Smooth muscle cell (in vitro differentiated cells): Measurements from ENCODE around the gene SIPA1L3. TPM values are rescaled to one million over a fixed set of nuclear protein-coding genes. Genes with fewer than 3 reads are reported as not detected.
"Not testable (repeated sequence)": the region's sequence is repeated elsewhere in the genome, so short reads cannot be mapped to it uniquely, and the experiment has no call there.

Experiments used
- DNase-seq: peaks from one replicate; lab custom pipeline; 2025; ENCODE audit not compliant: unreplicated experiment; lab: John Stamatoyannopoulos, UW
- H2AFZ ChIP-seq: fragments of 200-600 bp; sonication (generic); 2 replicates; pipeline ENCODE4 v1.6.0; 2016; ENCODE audit warnings: antibody characterized with exemption, low read depth, mild to moderate bottlenecking
- H3F3A ChIP-seq: fragments of 200-600 bp; sonication (generic); 2 replicates; pipeline ENCODE4 v1.6.0; 2017; ENCODE audit warnings: antibody characterized with exemption, low read depth
- H3K27ac ChIP-seq: fragments of 200-600 bp; sonication (generic); 2 replicates; pipeline ENCODE4 v1.5.1; 2016; ENCODE audit warnings: low read depth, mild to moderate bottlenecking
- H3K27me3 ChIP-seq: fragments of 200-600 bp; sonication (generic); 2 replicates; pipeline ENCODE4 v1.6.1; 2016; ENCODE audit warnings: low read depth, mild to moderate bottlenecking
- H3K36me3 ChIP-seq: fragments of 200-600 bp; sonication (generic); 2 replicates; pipeline ENCODE4 v1.5.1; 2016; ENCODE audit warnings: low read depth
- H3K4me1 ChIP-seq: fragments of 200-600 bp; sonication (generic); 2 replicates; pipeline ENCODE4 v1.5.1; 2016; ENCODE audit warnings: low read depth
- H3K4me2 ChIP-seq: fragments of 200-600 bp; sonication (generic); 2 replicates; pipeline ENCODE4 v1.6.0; 2016; ENCODE audit warnings: mild to moderate bottlenecking
- H3K4me3 ChIP-seq: fragments of 200-600 bp; sonication (generic); 2 replicates; pipeline ENCODE4 v1.5.1; 2016; ENCODE audit warnings: mild to moderate bottlenecking
- H3K79me2 ChIP-seq: fragments of 200-600 bp; sonication (generic); 2 replicates; pipeline ENCODE4 v1.6.0; 2016; ENCODE audit warnings: low read depth, mild to moderate bottlenecking
- H3K9ac ChIP-seq: fragments of 200-600 bp; sonication (generic); 2 replicates; pipeline ENCODE4 v1.6.0; 2016; ENCODE audit warnings: low read depth
- H3K9me3 ChIP-seq: fragments of 200-600 bp; sonication (generic); replicated peaks from 2 replicates; pipeline ENCODE4 v1.5.1; 2016; ENCODE audit warnings: low read depth
- H4K20me1 ChIP-seq: fragments of 200-600 bp; sonication (generic); 2 replicates; pipeline ENCODE4 v1.6.0; 2016; ENCODE audit warnings: low read depth
- CTCF ChIP-seq: fragments of 200-600 bp; sonication (generic); IDR thresholded peaks from 2 replicates; pipeline ENCODE4 v1.5.1; 2017; ENCODE audit warnings: borderline replicate concordance, mild to moderate bottlenecking, antibody characterized with exemption; ENCODE audit not compliant: insufficient read depth, poor library complexity, severe bottlenecking
- WGBS: methylation state at CpG from one replicate; pipeline ENCODE4 v1.1.7; 2016; ENCODE audit warnings: low lambda C conversion rate; 5-methylcytosine and 5-hydroxymethylcytosine counted together
- polyA plus RNA-seq: library from polyadenylated mRNA; unstranded; fragments of >200 nt; fragmentation: Nextera tagmentation; extraction: Ambion mirVana; gene quantifications from 2 replicates; pipeline ENCODE4 v1.2.1, GENCODE V29; 2016
- total RNA-seq: library from RNA; depleted of rRNA; stranded (reverse); fragments of >200 nt; gene quantifications from 2 replicates; pipeline ENCODE4 v1.2.3, GENCODE V29; 2014

Gene SIPA1L3
- total and polyA plus RNA-seq, 2 experiments from 2014 or later: 6.5 to 7.6 TPM

GRCh38 chr19:38223119-38223523 is 316.1 kb downstream of the SIPA1L3 start:
- no peak overlapping the region for H3K27ac ChIP-seq
- 97% methylated on average over 3 of the region's 3 CpGs for WGBS
- H3K79me2 ChIP-seq: no peaks in the 10 kb centered on the region
- no peaks in the 10 kb centered on the region for H3F3A ChIP-seq
- no peaks in the 10 kb centered on the region for H4K20me1 ChIP-seq
- no peaks in the 10 kb centered on the region for H3K36me3 ChIP-seq
- TF ChIP-seq CTCF: no peak
- H3K4me2 ChIP-seq: peak overlapping the region; percentile 95
- no peak overlapping the region for H2AFZ ChIP-seq
- DNase-seq: no peak
- H3K9me3 ChIP-seq: no peaks in the 10 kb centered on the region
- no peak overlapping the region for H3K9ac ChIP-seq
- H3K27me3 ChIP-seq: peaks cover 27% of the 10 kb centered on the region
- no peak overlapping the region for H3K4me3 ChIP-seq
- H3K4me1 ChIP-seq: peaks cover under 1% of the 10 kb centered on the region

- DNase-seq: no peak
- Histone ChIP-seq H3K9ac (peak overlapping the region; percentile 13), H3K4me2 (peak overlapping the region; percentile 95), H3K27ac (no peak overlapping the region), H3K9me3 (no peaks in the 10 kb centered on the region), H4K20me1 (no peaks in the 10 kb centered on the region), H3F3A (no peaks in the 10 kb centered on the region), H3K79me2 (no peaks in the 10 kb centered on the region), H2AFZ (peak overlapping the region; percentile 51), H3K27me3 (peaks cover 32% of the 10 kb centered on the region), H3K4me3 (peak overlapping the region; percentile 71), H3K4me1 (peaks cover 3% of the 10 kb centered on the region), H3K36me3 (no peaks in the 10 kb centered on the region)
- no peak for TF ChIP-seq CTCF
- WGBS: 54% methylated on average over 4 of the region's 13 CpGs
Observed at GRCh38 chr19:38223617-38224013, 316.6 kb downstream of the SIPA1L3 start.

GRCh38 chr19:38224014-38224862 is 317.2 kb downstream of the SIPA1L3 start, which contains the start of gene DPF1:
DPF1 (minus strand) TSS chr19:38224222; CDS start chr19:38224142, 80 bp downstream.
- H4K20me1 ChIP-seq: no peaks in the 10 kb centered on the region
- H3K4me1 ChIP-seq: peaks cover 6% of the 10 kb centered on the region
- no peaks in the 10 kb centered on the region for H3F3A ChIP-seq
- TF ChIP-seq CTCF: peak; percentile 13
- 5% methylated on average over 40 of the region's 61 CpGs for WGBS
- H3K9me3 ChIP-seq: no peaks in the 10 kb centered on the region
- peak; percentile 45 for DNase-seq
- peak within 1 kb of the TSS; percentile 71 for H3K4me3 ChIP-seq
- peaks cover 38% of the 10 kb centered on the region for H3K27me3 ChIP-seq
- no peaks in the 10 kb centered on the region for H3K36me3 ChIP-seq
- no peak within 1 kb of the TSS for H3K27ac ChIP-seq
- peak within 1 kb of the TSS; percentile 51 for H2AFZ ChIP-seq
- H3K79me2 ChIP-seq: no peaks in the 10 kb centered on the region
- H3K9ac ChIP-seq: peak within 1 kb of the TSS; percentile 13
- H3K4me2 ChIP-seq: peak within 1 kb of the TSS; percentile 95

GRCh38 chr19:38224863-38225218 is 317.8 kb downstream of the SIPA1L3 start:
- DNase-seq, H3K4me1 ChIP-seq, H3K9ac ChIP-seq, H2AFZ ChIP-seq, H3K9me3 ChIP-seq, H3K27ac ChIP-seq, H4K20me1 ChIP-seq, H3K4me2 ChIP-seq, H3K79me2 ChIP-seq, H3F3A ChIP-seq, H3K4me3 ChIP-seq, H3K36me3 ChIP-seq: not testable (repeated sequence)
- WGBS: 97% methylated on average over 6 of the region's 6 CpGs
- peaks cover 40% of the 10 kb centered on the region for H3K27me3 ChIP-seq
